ENCODE measurements around the gene ATP6V0E1. TPM values are rescaled to one million over a fixed set of nuclear protein-coding genes. Genes with fewer than 3 reads are reported as not detected.
A peak's percentile ranks its signal among the peaks of the same experiment; 100 is the strongest.

The ATP6V0E1 gene
- total RNA-seq, 1 donor from 2014 or later: 137 TPM

DNA sequence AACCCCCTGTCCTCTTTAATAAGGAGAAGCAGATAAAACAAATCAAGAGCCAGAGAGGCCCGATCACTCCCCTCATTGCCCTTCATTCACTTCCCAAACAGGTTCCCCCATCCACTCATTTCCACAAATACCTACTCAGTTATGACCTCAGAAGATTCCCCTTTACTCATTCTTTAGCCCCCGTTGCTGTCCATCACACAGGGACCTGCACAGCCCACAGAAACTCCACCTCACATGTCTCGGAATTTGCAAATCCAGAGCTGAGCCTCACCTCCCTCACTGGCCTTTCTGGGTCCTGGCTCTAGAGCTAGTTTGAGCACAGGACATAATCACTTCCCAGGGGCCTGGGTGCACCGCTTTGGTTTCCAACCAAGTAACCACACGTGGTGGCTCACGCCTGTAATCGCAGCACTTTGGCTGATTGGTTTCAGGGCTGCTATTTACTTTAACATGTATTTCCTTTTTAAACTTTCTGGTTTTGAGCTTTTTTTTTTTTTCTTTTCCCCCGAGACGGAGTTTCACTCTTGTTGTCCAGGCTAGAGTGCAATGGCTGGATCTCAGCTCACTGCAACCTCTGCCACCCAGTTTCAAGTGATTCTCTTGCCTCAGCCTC, 17.8 kb downstream of the ATP6V0E1 start:
- DNase-seq (ENCODE audit: low spot score, unreplicated experiment): no peak
- Mint-ChIP-seq H3K27me3 (no peaks in the 10 kb centered on the region), H3K36me3 (ENCODE audit: insufficient read depth) (peaks cover 10% of the 10 kb centered on the region), H3K4me1 (ENCODE audit: low read depth) (peaks cover 2% of the 10 kb centered on the region), H3K4me3 (ENCODE audit: low read depth) (no peak overlapping the region), H3K9me3 (ENCODE audit: low read depth) (no peaks in the 10 kb centered on the region), H3K27ac (peak overlapping the region; percentile 46)
- TF ChIP-seq, protein P1, sequence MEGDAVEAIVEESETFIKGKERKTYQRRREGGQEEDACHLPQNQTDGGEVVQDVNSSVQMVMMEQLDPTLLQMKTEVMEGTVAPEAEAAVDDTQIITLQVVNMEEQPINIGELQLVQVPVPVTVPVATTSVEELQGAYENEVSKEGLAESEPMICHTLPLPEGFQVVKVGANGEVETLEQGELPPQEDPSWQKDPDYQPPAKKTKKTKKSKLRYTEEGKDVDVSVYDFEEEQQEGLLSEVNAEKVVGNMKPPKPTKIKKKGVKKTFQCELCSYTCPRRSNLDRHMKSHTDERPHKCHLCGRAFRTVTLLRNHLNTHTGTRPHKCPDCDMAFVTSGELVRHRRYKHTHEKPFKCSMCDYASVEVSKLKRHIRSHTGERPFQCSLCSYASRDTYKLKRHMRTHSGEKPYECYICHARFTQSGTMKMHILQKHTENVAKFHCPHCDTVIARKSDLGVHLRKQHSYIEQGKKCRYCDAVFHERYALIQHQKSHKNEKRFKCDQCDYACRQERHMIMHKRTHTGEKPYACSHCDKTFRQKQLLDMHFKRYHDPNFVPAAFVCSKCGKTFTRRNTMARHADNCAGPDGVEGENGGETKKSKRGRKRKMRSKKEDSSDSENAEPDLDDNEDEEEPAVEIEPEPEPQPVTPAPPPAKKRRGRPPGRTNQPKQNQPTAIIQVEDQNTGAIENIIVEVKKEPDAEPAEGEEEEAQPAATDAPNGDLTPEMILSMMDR (IDR thresholded peaks at IDR 0.05; ENCODE audit: unreplicated experiment): no peak

DNA sequence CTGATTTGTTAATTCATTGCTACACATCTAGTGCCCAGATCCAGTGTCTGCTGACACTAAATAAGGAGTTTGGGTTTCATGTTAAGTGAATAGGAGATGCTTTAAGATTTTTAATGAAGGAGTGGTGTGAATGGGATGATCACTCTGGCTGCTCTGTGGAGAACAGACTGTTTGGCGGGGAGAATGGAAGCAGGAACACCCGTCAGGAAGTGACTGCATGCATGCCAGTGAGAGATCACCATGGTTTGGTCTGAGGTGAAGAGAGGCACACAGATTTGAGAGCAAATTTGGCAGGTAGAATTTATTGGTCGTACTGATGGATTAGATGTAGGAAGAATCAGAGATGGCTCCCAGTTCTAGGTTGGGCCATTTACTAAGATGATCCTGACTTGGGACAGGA, 19.8 kb downstream of the ATP6V0E1 start:
- Mint-ChIP-seq H3K9me3 (ENCODE audit: low read depth) (no peaks in the 10 kb centered on the region), H3K4me1 (ENCODE audit: low read depth) (peaks cover 2% of the 10 kb centered on the region), H3K27me3 (no peaks in the 10 kb centered on the region), H3K4me3 (ENCODE audit: low read depth) (no peak overlapping the region), H3K27ac (no peak overlapping the region), H3K36me3 (ENCODE audit: insufficient read depth) (peaks cover 2% of the 10 kb centered on the region)
- no peak for DNase-seq (ENCODE audit: low spot score, unreplicated experiment)
- TF ChIP-seq, protein P1 (IDR thresholded peaks at IDR 0.05; ENCODE audit: unreplicated experiment): no peak

DNA sequence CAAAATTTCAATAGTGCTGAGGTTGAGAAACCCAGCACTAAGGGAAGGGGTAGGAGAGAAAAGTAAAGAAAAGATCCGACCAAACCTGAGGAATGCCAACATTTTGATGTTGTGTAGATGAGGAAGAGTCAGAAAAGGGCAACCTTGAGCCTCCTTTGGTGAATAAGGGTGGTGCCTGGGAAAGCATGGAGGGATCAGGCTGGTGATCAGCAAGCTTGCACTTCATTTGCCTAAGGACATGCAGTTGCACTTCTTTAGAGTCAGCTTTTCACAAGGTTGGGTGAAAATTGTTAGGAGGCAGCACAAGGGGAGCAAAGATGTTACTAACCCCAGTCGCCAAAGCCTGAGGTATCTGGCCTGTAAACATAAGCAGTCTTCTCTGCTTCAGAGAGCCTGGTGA, 20.4 kb downstream of the ATP6V0E1 start:
- Mint-ChIP-seq H3K9me3 (ENCODE audit: low read depth) (no peaks in the 10 kb centered on the region), H3K27me3 (no peaks in the 10 kb centered on the region), H3K27ac (no peak overlapping the region), H3K36me3 (ENCODE audit: insufficient read depth) (peaks cover 2% of the 10 kb centered on the region), H3K4me3 (ENCODE audit: low read depth) (no peak overlapping the region), H3K4me1 (ENCODE audit: low read depth) (peaks cover 2% of the 10 kb centered on the region)
- TF ChIP-seq, protein P1 (IDR thresholded peaks at IDR 0.05; ENCODE audit: unreplicated experiment): no peak
- no peak for DNase-seq (ENCODE audit: low spot score, unreplicated experiment)

DNA sequence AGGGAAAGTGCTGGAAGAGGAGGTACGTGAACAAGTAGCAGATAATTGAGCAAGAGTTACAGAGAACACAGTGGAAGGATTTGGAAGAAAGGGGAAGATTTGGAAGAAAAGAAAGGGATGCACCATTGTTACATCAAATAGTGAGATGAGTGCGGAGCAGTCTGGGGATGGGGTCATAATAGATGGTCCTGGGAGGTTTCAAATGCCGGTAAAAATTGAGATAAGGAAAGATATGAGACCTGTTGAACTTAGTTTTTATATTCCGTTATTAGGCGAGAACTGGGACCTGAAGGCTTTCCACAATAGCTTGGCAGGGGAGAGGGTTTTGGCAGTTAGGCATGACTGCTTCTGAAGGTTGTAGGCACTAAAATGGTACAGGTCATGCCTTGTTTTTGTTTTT, 20.9 kb downstream of the ATP6V0E1 start:
- H3K27me3 Mint-ChIP-seq: no peaks in the 10 kb centered on the region
- H3K9me3 Mint-ChIP-seq (ENCODE audit: low read depth): no peaks in the 10 kb centered on the region
- no peak overlapping the region for H3K27ac Mint-ChIP-seq
- H3K36me3 Mint-ChIP-seq (ENCODE audit: insufficient read depth): peaks cover 2% of the 10 kb centered on the region
- H3K4me1 Mint-ChIP-seq (ENCODE audit: low read depth): peaks cover 2% of the 10 kb centered on the region
- no peak overlapping the region for H3K4me3 Mint-ChIP-seq (ENCODE audit: low read depth)
- TF ChIP-seq, protein P1 (IDR thresholded peaks at IDR 0.05; ENCODE audit: unreplicated experiment): no peak
- no peak for DNase-seq (ENCODE audit: low spot score, unreplicated experiment)

DNA sequence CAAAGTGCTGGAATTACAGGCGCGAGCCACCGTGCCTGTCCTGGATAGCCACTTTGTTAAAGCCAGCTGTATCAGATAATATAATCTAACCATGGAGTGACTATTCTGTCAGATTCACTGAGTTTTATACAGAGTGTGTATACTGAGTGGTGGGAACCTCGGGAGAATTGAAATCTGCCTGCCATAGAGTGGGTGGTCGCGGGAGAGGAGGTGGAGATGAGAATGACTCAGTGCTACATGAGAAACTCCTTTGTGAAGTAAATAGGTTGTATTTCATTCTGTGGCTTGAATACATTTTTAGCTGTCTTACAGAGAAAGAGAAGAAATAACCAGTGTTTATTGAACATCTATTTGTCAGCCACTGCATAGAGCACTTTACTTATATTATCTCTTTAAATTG, 26.4 kb downstream of the ATP6V0E1 start:
- H3K27ac Mint-ChIP-seq: peak overlapping the region; percentile 17
- no peak for DNase-seq (ENCODE audit: low spot score, unreplicated experiment)
- H3K4me3 Mint-ChIP-seq (ENCODE audit: low read depth): no peak overlapping the region
- H3K9me3 Mint-ChIP-seq (ENCODE audit: low read depth): no peaks in the 10 kb centered on the region
- peaks cover 4% of the 10 kb centered on the region for H3K36me3 Mint-ChIP-seq (ENCODE audit: insufficient read depth)
- TF ChIP-seq, protein P1 (IDR thresholded peaks at IDR 0.05; ENCODE audit: unreplicated experiment): no peak
- no peaks in the 10 kb centered on the region for H3K27me3 Mint-ChIP-seq
- H3K4me1 Mint-ChIP-seq (ENCODE audit: low read depth): peaks cover 2% of the 10 kb centered on the region

Data from progenitor cell of endocrine pancreas (in vitro differentiated cells).